Transverse colon (tissue), 4 donors: Measurements from ENCODE around the gene DGKH.

Source experiments
- POLR2AphosphoS5 ChIP-seq, 3 donors: sonication (generic); formaldehyde crosslinking; IDR thresholded peaks; one replicate each; pipeline ENCODE4 v1.6.1; 2016; ENCODE audit warnings: antibody characterized with exemption in 3 of 3
- TF ChIP-seq, protein P1 (sequence below), 5 experiments: fragments of 200-600 bp in 3 of 5; fragments of 450-650 bp in 2 of 5; sonication (generic) in 3 of 5; IDR thresholded peaks; 1 replicate in 2 of 5; 2 replicates in 3 of 5; pipeline ENCODE4 v1.5.1; 2016 to 2017; ENCODE audit warnings: antibody characterized with exemption in 5 of 5, inconsistent platforms in 3 of 5, mild to moderate bottlenecking in 2 of 5, moderate library complexity in 1 of 5

DNA sequence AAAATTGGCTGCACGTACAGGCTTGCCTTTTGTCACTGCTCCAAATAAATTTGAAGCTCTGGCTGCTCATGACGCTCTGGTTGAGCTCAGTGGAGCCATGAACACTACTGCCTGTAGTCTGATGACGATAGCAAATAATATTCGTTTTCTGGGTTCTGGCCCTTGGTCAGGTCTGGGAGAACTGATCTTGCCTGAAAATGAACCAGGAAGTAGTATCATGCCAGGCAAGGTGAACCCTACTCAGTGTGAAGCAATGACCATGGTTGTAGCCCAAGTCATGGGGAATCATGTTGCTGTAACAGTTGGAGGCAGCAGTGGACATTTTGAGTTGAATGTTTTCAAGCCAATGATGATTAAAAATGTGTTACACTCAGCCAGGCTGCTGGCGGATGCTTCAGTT, 207.4 kb downstream of the DGKH start:
- no peak for TF ChIP-seq POLR2AphosphoS5 (IDR thresholded peaks at IDR 0.05)
- TF ChIP-seq, protein P1, sequence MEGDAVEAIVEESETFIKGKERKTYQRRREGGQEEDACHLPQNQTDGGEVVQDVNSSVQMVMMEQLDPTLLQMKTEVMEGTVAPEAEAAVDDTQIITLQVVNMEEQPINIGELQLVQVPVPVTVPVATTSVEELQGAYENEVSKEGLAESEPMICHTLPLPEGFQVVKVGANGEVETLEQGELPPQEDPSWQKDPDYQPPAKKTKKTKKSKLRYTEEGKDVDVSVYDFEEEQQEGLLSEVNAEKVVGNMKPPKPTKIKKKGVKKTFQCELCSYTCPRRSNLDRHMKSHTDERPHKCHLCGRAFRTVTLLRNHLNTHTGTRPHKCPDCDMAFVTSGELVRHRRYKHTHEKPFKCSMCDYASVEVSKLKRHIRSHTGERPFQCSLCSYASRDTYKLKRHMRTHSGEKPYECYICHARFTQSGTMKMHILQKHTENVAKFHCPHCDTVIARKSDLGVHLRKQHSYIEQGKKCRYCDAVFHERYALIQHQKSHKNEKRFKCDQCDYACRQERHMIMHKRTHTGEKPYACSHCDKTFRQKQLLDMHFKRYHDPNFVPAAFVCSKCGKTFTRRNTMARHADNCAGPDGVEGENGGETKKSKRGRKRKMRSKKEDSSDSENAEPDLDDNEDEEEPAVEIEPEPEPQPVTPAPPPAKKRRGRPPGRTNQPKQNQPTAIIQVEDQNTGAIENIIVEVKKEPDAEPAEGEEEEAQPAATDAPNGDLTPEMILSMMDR (IDR thresholded peaks at IDR 0.05) = no peak
